Stimulated activated memory B cell treated with anti-CD40 and anti-IgM and Interleukin-4, amounts not matched to agents 10 μg/mL and 1 μg/mL and 100 μg/mL, for 72 hours (primary cell): Measurements from ENCODE around the gene SLC37A3.

Experiments
- ATAC-seq: fragments of 150-1000 bp; cut with Tn5 transposase; 2 replicates; pipeline ENCODE4 v1.10.0; 2021
- H3K27ac Mint-ChIP-seq: one replicate; pipeline ENCODE4 v1.8.0; 2022; ENCODE audit warnings: mild to moderate bottlenecking, mixed read lengths
- H3K27me3 Mint-ChIP-seq: one replicate; pipeline ENCODE4 v1.8.0; 2022; ENCODE audit warnings: mixed read lengths
- H3K36me3 Mint-ChIP-seq: one replicate; pipeline ENCODE4 v1.8.0; 2022; ENCODE audit warnings: mixed read lengths
- H3K4me1 Mint-ChIP-seq: one replicate; pipeline ENCODE4 v1.8.0; 2022; ENCODE audit warnings: mixed read lengths
- H3K4me3 Mint-ChIP-seq: one replicate; pipeline ENCODE4 v1.8.0; 2022; ENCODE audit warnings: mild to moderate bottlenecking, moderate library complexity, mixed read lengths
- H3K9me3 Mint-ChIP-seq: one replicate; pipeline ENCODE4 v1.8.0; 2022; ENCODE audit warnings: mixed read lengths

The SLC37A3 gene

GRCh38 chr7:140292438-140292837 is 105.9 kb downstream of the SLC37A3 start:
- no peak overlapping the region for H3K27ac Mint-ChIP-seq
- peaks cover 6% of the 10 kb centered on the region for H3K4me1 Mint-ChIP-seq
- no peaks in the 10 kb centered on the region for H3K9me3 Mint-ChIP-seq
- no peaks in the 10 kb centered on the region for H3K36me3 Mint-ChIP-seq
- H3K4me3 Mint-ChIP-seq: no peak overlapping the region
- no peaks in the 10 kb centered on the region for H3K27me3 Mint-ChIP-seq
- ATAC-seq: no peak

GRCh38 chr7:140289804-140290203 is 108.5 kb downstream of the SLC37A3 start:
- Mint-ChIP-seq H3K36me3 (no peaks in the 10 kb centered on the region), H3K4me3 (no peak overlapping the region), H3K27ac (no peak overlapping the region), H3K4me1 (peaks cover 5% of the 10 kb centered on the region), H3K9me3 (no peaks in the 10 kb centered on the region), H3K27me3 (no peaks in the 10 kb centered on the region)
- ATAC-seq: no peak

DNA sequence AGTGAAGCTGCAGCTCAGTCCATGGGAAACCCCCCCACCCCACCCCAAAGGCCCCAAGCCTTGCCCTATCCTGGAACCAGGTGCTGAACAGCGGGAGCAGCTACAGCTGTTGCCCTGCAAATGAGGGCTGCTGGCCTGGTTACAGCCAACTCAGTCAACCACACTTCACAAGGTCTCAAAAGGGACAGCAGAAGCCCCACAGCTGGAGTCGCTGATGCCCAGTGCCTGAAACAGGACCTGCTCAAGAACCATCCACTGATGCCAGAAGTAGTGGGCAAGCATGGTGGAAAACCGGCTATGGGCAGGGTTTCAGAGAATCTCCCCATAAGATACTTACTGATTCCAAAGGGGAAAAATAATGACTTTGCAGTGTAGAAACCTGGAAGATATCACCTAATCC is 110.3 kb downstream of the SLC37A3 start:
- Mint-ChIP-seq H3K27me3 (no peaks in the 10 kb centered on the region), H3K4me3 (no peak overlapping the region), H3K9me3 (peaks cover 12% of the 10 kb centered on the region), H3K27ac (no peak overlapping the region), H3K4me1 (no peaks in the 10 kb centered on the region), H3K36me3 (peaks cover 4% of the 10 kb centered on the region)
- ATAC-seq: no peak

GRCh38 chr7:140285938-140286337 is 112.4 kb downstream of the SLC37A3 start:
- Mint-ChIP-seq H3K27me3 (no peaks in the 10 kb centered on the region), H3K9me3 (peaks cover 12% of the 10 kb centered on the region), H3K4me1 (no peaks in the 10 kb centered on the region), H3K36me3 (peaks cover 4% of the 10 kb centered on the region), H3K4me3 (no peak overlapping the region), H3K27ac (no peak overlapping the region)
- ATAC-seq: no peak

- no peak for ATAC-seq
- peaks cover 11% of the 10 kb centered on the region for H3K27me3 Mint-ChIP-seq
- no peaks in the 10 kb centered on the region for H3K4me1 Mint-ChIP-seq
- peaks cover 4% of the 10 kb centered on the region for H3K36me3 Mint-ChIP-seq
- H3K27ac Mint-ChIP-seq: no peak overlapping the region
- no peak overlapping the region for H3K4me3 Mint-ChIP-seq
- peaks cover 12% of the 10 kb centered on the region for H3K9me3 Mint-ChIP-seq
These were observed 114.3 kb downstream of the SLC37A3 start for GRCh38 chr7:140284062-140284461.
